HL-60 (cell line): ENCODE results near the gene RPS26.

Source experiments
- CTCF ChIP-seq: IDR thresholded peaks from one replicate; pipeline ENCODE4 v1.5.1; 2011; ENCODE audit warnings: low read length, control low read depth, inconsistent platforms; ENCODE audit not compliant: insufficient read depth
- GABPA ChIP-seq: IDR thresholded peaks from 2 replicates; pipeline ENCODE4 v1.6.1; 2012; ENCODE audit warnings: low read depth
- POLR2AphosphoS5 ChIP-seq: IDR thresholded peaks from 2 replicates; pipeline ENCODE4 v1.6.1; 2012; ENCODE audit warnings: low read depth

- TF ChIP-seq CTCF (no peak), GABPA (no peak), POLR2AphosphoS5 (no peak)
Observed at GRCh38 chr12:56020423-56021184, 21.1 kb upstream of the RPS26 start, which contains the start of gene IKZF4.
